GM18519 (cell line): ENCODE measurements around the gene NTM.

ENCODE experiments used
- ATAC-seq: cut with Tn5 transposase; IDR thresholded peaks from one replicate; pipeline ENCODE4 v1.9.1; 2021; ENCODE audit warnings: mild to moderate bottlenecking, moderate library complexity; ENCODE audit not compliant: unreplicated experiment, low FRiP score

The NTM gene

GRCh38 chr11:131662317-131662972 lies 292.0 kb downstream of the NTM start:
- no peak for ATAC-seq

GRCh38 chr11:131662993-131663392 lies 292.6 kb downstream of the NTM start:
- no peak for ATAC-seq

GRCh38 chr11:131663405-131664200 lies 293.2 kb downstream of the NTM start:
- no peak for ATAC-seq

- no peak for ATAC-seq
These were observed 293.9 kb downstream of the NTM start for GRCh38 chr11:131664293-131664692.

- no peak for ATAC-seq
These were observed 294.4 kb downstream of the NTM start for GRCh38 chr11:131664816-131665215.

- ATAC-seq = no peak
These were observed 295.0 kb downstream of the NTM start for GRCh38 chr11:131665344-131665968.

GRCh38 chr11:131666006-131666405 lies 295.6 kb downstream of the NTM start:
- ATAC-seq = no peak

GRCh38 chr11:131666617-131667016 lies 296.2 kb downstream of the NTM start:
- ATAC-seq = no peak

- no peak for ATAC-seq
These were observed 297.2 kb downstream of the NTM start for GRCh38 chr11:131667566-131667965.

GRCh38 chr11:131668500-131669400 lies 298.3 kb downstream of the NTM start:
- no peak for ATAC-seq

- no peak for ATAC-seq
These were observed 299.0 kb downstream of the NTM start for GRCh38 chr11:131669401-131669780.

- no peak for ATAC-seq
These were observed 300.5 kb downstream of the NTM start for GRCh38 chr11:131670876-131671275.

GRCh38 chr11:131671320-131671719 lies 300.9 kb downstream of the NTM start:
- ATAC-seq = no peak

- no peak for ATAC-seq
These were observed 301.3 kb downstream of the NTM start for GRCh38 chr11:131671734-131672133.

GRCh38 chr11:131672191-131672590 lies 301.8 kb downstream of the NTM start:
- no peak for ATAC-seq

GRCh38 chr11:131674051-131674755 lies 303.8 kb downstream of the NTM start:
- peak; percentile 80 for ATAC-seq

- ATAC-seq = no peak
These were observed 304.9 kb downstream of the NTM start for GRCh38 chr11:131675121-131675888.

- no peak for ATAC-seq
These were observed 307.5 kb downstream of the NTM start for GRCh38 chr11:131677828-131678470.
